ENCODE results near the gene TSPAN12.

DNA sequence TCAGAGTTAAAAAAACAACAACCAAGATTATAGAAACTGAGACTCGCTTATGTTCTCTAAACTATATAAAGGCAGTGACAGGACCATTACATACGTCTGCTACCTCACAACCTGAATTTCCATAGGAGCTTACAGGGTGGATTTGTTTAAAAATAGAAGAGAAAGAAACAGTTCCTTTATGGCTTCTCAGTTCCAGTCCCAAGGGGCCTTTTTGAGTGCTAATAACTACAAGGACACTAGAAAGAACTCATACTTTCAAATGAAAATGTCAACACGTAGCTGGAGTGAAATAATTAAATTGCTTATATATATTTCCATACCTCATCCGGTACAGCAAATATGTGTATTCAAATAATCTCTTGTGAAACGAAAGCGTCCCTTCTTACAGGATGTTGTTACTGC is 19.7 kb downstream of the TSPAN12 start:
- TF ChIP-seq RAD21 (conservative IDR thresholded peaks at IDR 0.05) (no peak), SMC3 (conservative IDR thresholded peaks at IDR 0.05; ENCODE audit: poor library complexity) (no peak), POLR2AphosphoS5 (IDR thresholded peaks at IDR 0.05) (no peak), EP300 (conservative IDR thresholded peaks at IDR 0.05; ENCODE audit: poor library complexity, severe bottlenecking) (no peak), EZH2 (IDR thresholded peaks at IDR 0.05; ENCODE audit: borderline replicate concordance, insufficient read depth, low read length, poor library complexity, severe bottlenecking) (no peak), MXI1 (conservative IDR thresholded peaks at IDR 0.05; ENCODE audit: poor library complexity, severe bottlenecking) (no peak), TAF1 (IDR thresholded peaks at IDR 0.05; ENCODE audit: low read depth) (no peak)
- TF ChIP-seq, protein P1, sequence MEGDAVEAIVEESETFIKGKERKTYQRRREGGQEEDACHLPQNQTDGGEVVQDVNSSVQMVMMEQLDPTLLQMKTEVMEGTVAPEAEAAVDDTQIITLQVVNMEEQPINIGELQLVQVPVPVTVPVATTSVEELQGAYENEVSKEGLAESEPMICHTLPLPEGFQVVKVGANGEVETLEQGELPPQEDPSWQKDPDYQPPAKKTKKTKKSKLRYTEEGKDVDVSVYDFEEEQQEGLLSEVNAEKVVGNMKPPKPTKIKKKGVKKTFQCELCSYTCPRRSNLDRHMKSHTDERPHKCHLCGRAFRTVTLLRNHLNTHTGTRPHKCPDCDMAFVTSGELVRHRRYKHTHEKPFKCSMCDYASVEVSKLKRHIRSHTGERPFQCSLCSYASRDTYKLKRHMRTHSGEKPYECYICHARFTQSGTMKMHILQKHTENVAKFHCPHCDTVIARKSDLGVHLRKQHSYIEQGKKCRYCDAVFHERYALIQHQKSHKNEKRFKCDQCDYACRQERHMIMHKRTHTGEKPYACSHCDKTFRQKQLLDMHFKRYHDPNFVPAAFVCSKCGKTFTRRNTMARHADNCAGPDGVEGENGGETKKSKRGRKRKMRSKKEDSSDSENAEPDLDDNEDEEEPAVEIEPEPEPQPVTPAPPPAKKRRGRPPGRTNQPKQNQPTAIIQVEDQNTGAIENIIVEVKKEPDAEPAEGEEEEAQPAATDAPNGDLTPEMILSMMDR (IDR thresholded peaks at IDR 0.05; ENCODE audit: poor library complexity, severe bottlenecking), result no peak
- TF ChIP-seq, protein P2, sequence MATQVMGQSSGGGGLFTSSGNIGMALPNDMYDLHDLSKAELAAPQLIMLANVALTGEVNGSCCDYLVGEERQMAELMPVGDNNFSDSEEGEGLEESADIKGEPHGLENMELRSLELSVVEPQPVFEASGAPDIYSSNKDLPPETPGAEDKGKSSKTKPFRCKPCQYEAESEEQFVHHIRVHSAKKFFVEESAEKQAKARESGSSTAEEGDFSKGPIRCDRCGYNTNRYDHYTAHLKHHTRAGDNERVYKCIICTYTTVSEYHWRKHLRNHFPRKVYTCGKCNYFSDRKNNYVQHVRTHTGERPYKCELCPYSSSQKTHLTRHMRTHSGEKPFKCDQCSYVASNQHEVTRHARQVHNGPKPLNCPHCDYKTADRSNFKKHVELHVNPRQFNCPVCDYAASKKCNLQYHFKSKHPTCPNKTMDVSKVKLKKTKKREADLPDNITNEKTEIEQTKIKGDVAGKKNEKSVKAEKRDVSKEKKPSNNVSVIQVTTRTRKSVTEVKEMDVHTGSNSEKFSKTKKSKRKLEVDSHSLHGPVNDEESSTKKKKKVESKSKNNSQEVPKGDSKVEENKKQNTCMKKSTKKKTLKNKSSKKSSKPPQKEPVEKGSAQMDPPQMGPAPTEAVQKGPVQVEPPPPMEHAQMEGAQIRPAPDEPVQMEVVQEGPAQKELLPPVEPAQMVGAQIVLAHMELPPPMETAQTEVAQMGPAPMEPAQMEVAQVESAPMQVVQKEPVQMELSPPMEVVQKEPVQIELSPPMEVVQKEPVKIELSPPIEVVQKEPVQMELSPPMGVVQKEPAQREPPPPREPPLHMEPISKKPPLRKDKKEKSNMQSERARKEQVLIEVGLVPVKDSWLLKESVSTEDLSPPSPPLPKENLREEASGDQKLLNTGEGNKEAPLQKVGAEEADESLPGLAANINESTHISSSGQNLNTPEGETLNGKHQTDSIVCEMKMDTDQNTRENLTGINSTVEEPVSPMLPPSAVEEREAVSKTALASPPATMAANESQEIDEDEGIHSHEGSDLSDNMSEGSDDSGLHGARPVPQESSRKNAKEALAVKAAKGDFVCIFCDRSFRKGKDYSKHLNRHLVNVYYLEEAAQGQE (IDR thresholded peaks at IDR 0.05; ENCODE audit: borderline replicate concordance), result no peak
